ENCODE data around the gene LTA.
"Not testable (repeated sequence)": the region's sequence is repeated elsewhere in the genome, so short reads cannot be mapped to it uniquely, and the experiment has no call there.

Gene LTA

GRCh38 chr6:31541658-31542521 is 30.2 kb upstream of the LTA start, which contains the start of gene DDX39B:
DDX39B (minus strand) TSS chr6:31542003; CDS start chr6:31540532, 1,471 bp downstream.
- DNase-seq = peak; percentile 98

DNA sequence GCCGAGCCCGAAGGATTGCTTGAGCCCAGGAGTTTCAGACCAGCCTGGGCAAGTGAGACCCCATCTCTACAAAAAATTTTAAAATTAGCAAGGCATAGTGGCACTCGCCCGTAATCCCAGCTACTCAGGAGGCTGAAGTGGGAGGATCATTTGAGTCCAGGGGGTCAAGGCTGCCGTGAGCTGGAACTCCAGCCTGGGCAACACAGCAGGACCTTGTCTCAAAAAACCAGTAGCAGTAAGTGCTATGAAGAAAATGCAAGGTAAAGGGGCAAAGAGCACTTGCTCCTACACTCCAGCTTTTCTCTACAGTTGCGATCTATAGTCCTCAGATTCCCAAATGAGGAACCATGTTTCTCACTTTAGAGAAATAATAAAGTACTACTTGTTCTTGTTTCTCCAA is 28.4 kb upstream of the LTA start:
- DNase-seq = no peak

GRCh38 chr6:31544676-31545075 is 27.4 kb upstream of the LTA start:
- no peak for DNase-seq

- DNase-seq = no peak
Observed at GRCh38 chr6:31545291-31545690, 26.8 kb upstream of the LTA start.

DNA sequence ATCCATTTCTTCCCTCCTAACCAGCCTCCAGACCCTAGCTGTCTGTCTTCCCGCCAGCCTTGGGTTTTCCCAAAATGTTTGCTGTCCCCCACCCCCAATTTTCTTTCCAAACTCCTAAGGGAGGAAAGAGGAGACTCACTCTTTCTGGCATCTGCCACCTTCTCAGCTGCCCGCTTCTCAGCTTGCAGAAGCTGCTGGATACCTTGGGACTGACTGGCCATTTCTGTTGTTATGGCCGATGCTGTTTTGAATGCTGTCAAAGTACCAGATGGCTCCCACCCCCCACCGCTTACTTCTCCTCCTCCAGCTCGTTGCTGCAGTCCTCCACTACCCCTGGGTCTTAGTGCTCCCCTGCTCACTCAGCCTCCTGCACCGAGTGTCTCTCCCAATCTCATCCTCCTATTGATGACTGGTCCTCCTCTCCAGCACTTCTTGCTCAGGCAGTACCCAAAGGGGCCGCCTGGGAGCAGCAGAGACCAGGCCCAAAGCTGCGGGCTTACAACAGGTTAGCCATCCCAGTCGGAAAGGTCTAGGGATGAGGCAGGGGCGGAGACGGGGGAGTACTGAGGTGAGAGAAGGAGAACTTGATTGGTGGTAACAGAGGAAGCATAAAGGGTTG is 25.6 kb upstream of the LTA start, which contains the start of gene ATP6V1G2:
ATP6V1G2 (minus strand) TSS at position 270 of the 619 bp plus-strand sequence; CDS start at position 221, 49 bp downstream.
- no peak for DNase-seq

DNA sequence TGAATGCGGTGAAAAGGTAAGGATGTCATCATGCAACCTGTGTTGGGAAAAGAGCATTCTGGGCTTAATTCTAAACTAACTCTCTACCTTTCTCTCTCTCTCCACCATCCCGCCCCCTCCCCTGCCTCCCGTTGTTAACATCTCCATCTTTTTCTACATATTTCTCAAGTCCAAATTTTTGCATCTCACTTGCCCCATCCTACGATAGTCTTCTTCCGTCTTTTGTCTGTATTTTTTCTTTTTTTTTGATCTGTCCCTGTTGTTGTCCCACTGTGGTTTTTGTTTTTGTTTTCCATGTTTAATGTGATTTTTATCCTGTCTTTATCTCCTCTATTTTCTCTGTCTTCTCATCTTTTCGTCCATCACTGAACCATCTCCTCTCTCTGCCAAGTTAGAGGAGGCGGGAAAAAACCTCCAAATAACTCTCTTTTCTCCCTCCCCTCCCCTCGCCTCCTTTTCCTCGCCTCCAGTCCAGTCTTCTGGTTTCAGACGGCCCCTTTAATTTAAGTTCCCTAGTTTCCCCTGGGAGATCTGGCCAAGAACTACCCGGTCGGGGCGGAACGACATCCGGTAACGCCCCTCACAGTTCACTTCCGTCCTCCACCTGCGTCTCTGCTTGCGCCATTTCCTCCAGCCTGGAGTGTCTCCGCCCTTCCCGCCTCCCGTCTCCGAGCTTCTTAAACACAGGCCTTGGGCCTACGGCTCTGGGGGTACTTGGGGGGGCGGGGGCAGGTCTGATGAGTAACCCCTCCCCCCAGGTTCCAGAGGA is 24.9 kb upstream of the LTA start, which contains the start of gene NFKBIL1:
NFKBIL1 (plus strand) TSS at position 651 of the 769 bp plus-strand sequence; CDS start at position 738, 87 bp downstream.
- peak; percentile 84 for DNase-seq

DNA sequence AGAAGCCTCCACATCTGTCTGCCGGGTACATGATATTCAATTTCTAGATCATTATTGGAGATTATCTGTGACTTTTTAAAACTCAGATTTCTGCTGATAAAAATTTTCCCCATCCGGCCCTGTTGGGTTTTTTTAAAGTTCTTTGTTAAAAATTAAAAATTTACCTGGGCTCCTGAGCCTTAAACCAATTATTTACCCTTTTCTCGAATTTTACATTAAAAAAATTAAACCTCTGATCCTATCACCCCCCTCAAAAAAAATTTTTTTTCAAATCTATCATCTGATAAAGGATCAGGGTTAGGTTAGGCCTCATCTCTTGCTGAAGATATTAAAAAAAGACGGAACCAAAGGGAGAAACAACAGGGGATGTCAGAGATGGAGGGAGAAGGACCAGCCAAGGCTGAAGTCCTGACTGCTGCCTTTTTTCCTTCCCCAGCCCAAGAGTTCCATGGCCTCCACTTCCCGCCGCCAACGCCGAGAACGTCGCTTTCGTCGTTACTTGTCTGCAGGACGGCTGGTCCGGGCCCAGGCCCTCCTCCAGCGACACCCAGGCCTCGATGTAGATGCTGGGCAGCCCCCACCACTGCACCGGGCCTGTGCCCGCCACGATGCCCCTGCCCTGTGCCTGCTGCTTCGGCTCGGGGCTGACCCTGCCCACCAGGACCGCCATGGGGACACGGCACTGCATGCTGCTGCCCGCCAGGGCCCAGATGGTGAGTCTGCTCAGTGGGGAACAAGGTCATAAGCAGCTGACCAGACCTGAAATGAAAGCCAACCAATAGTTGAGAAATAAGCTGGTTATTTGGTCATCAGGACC is 24.2 kb upstream of the LTA start:
- DNase-seq = peak; percentile 26

DNA sequence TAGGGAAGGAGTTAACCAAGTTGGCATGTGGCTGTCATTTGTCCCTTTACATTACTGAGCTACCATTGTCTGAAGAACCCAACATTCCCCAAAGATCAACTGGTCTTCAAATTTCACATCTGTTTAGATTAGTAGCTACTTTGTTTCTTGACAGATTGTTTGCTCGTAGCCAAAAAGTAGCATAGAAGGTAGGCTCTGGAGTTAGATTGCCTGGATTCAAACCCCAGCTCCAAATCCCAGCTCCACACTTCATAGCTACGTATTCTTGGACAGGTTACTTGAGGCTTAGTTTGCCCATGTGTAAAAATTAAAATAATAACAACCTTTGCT is 23.6 kb upstream of the LTA start:
- DNase-seq = no peak

- DNase-seq = not testable (repeated sequence)
Observed at GRCh38 chr6:31551371-31551770, 20.7 kb upstream of the LTA start.

- no peak for DNase-seq
Observed at GRCh38 chr6:31556307-31556706, 15.8 kb upstream of the LTA start.

DNA sequence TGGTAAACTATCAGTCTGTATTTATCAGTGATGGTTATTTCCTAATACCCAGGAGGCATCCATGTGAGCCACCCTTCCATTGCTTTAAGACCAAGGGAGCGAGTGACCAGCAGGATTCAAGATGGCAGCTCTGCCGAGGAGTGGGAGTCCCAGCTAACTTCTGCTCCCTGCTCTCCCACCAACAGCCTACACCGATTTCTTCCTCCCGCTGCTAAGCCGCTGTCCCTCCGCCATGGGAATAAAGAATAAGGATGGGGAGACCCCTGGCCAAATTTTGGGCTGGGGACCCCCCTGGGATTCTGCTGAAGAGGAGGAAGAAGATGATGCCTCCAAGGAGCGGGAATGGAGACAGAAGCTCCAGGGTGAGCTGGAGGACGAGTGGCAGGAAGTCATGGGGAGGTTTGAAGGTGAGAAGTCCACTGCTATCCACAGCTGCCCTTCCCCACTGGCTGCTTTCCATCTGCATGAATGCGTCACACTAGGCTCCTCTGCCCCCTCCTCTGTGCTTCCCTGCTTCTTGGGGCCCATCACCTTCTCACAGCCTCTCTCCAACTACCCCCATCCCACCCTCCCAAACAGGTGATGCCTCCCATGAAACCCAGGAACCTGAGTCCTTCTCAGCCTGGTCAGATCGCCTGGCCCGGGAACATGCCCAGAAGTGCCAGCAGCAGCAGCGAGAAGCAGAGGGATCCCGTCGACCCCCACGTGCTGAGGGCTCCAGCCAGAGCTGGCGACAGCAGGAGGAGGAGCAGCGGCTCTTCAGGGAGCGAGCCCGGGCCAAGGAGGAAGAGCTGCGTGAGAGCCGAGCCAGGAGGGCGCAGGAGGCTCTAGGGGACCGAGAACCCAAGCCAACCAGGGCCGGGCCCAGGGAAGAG is 14.4 kb upstream of the LTA start:
- no peak for DNase-seq

GRCh38 chr6:31558318-31558625 is 13.8 kb upstream of the LTA start:
- DNase-seq = no peak

DNA sequence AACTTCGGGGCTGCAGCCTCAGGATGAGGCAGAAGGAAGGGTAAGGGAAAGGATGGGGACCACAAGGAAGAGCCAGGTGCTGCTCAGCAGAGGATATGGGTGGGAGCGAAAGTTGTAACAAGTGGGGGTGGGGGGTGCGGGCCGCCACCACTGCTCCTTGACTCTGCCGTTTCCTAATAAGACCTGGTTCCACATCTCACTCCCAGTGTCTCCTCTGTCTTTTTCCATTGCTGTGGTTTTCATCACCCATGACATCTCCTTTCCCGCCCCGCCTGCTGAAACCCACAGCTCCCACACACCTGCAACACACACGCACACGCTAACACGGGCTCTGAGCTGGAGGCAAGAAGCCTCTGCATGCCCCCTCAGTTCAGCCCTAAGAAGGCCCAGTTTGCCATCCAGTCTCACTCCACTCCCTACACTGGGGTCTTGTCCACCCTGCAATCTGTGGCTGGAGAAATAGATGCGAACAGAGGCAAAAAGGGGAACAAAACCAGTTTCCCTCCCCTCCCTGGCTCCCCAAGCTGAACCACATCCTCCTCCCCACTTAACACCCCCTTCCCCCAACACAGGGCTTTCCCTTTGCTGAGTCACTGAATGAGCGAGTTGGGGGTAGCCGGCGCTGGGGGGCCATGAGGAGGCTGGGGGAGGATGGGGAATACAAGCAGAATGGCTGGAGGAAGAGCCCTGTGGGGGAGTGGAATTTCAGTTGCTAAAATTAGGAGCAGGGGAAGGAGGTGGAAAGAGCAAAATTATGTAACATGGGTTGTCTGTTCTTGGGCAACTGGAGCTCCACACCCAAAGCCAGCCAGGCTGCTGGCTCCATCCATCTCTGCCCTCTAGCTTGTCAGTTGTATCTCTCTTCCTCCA is 13.2 kb upstream of the LTA start:
- no peak for DNase-seq

DNA sequence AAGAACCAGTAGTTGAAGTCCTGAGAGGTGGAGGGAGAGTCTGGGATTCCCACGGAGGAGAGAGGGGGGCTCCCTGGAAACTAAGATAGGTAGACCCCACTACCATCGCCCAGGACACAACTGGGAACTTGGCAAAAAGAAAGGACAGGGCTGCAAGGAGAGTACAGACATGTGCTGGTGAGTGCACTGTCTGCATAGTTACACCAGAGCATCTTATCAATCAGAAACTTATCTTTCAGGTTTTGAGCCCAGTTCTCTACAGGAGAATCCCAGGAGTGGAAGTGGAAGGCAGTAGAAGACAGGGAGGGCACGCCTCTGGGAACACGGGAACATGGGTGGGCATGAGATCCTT is 12.5 kb upstream of the LTA start:
- DNase-seq = no peak

DNA sequence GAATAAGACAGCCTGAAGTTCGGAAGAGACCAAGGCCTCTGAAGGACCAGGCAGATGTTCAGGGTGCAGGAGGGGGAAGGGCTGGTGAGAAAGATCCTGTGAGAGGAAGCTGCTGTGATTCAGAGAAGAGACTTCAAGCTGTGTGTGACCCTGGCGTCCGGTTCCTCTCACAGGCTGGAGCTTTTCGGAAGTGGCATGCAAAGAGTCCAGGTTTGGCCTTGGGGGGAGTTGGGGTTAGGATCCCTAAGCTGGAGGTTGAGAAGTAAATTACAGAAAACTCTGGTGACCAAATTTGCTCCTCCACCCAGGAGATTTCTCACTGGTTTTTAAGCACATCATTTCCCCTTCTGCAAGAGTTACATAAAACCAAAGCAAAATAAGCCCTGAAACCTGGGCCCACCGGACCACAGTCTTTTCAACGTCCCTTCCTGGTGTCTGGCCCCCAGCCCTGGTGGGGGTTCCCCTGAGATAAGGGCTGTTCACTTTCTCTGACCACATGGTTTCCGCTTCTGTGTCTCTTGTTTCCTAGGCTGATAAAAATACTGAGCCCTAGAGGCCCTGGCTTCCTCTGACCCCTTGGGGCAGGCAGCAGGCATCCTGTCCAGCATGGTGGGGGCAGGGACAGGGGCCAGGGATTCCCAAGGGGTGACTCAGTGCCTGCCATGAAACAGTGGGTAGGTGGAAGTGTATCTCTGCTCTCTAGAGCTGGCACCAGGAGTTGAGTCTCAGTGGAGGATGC is 12.0 kb upstream of the LTA start:
- DNase-seq = no peak

DNA sequence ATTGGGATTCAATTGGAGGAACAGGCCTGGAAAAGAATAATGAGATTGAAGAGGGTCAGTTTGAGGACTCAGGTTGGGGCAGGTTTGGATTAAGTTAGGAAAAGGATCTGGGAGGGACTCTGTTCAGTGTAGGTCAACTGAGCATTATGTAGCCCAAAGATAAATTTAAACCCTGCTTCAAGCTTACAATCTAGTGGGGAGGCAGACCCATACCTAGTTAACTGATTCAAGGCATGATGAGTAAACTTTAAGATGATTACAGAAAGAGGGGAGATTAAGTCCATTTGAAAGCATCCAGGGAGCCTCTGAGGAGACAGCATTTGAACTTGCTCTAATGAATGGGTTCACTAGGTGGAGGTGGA is 11.4 kb upstream of the LTA start:
- no peak for DNase-seq

- DNase-seq = no peak
Observed at GRCh38 chr6:31567531-31568370, 4.3 kb upstream of the LTA start.

GRCh38 chr6:31568537-31568961 is 3.5 kb upstream of the LTA start:
- DNase-seq = no peak
